RWPE2 (cell line): Measurements from ENCODE around the gene PACSIN3.

Experiments used
- ATAC-seq: fragments of 200-7000 bp; cut with Tn5 transposase; 3 replicates; pipeline ENCODE4 v1.9.1; 2021; ENCODE audit warnings: low read depth
- DNase-seq: peaks from one replicate; pipeline ENCODE4 v3.0.0-alpha.2; 2020; ENCODE audit warnings: low spot score
- H3K27ac ChIP-seq: fragments of 450-650 bp; 2 replicates; pipeline ENCODE4 v1.5.1; 2017; ENCODE audit warnings: mild to moderate bottlenecking; ENCODE audit not compliant: poor library complexity, severe bottlenecking
- H3K27me3 ChIP-seq: fragments of 250-450 bp; sonication (Bioruptor Pico); 2 replicates; pipeline ENCODE4 v1.5.1; 2021; ENCODE audit warnings: mild to moderate bottlenecking, moderate library complexity; ENCODE audit not compliant: insufficient read depth, poor library complexity, severe bottlenecking
- H3K36me3 ChIP-seq: fragments of 250-450 bp; sonication (Bioruptor Pico); 2 replicates; pipeline ENCODE4 v1.5.1; 2020; ENCODE audit warnings: low read depth, mild to moderate bottlenecking, moderate library complexity
- H3K4me1 ChIP-seq: fragments of 250-450 bp; sonication (Bioruptor Pico); 2 replicates; pipeline ENCODE4 v1.5.1; 2021; ENCODE audit warnings: mild to moderate bottlenecking, moderate library complexity; ENCODE audit not compliant: insufficient read depth, poor library complexity, severe bottlenecking
- H3K4me3 ChIP-seq: fragments of 250-450 bp; sonication (Bioruptor Pico); 2 replicates; pipeline ENCODE4 v1.5.1; 2021; ENCODE audit warnings: mild to moderate bottlenecking, moderate library complexity; ENCODE audit not compliant: severe bottlenecking
- H3K9me3 ChIP-seq: fragments of 250-450 bp; sonication (Bioruptor Pico); 2 replicates; pipeline ENCODE4 v1.5.1; 2021; ENCODE audit warnings: mild to moderate bottlenecking, moderate library complexity; ENCODE audit not compliant: severe bottlenecking
- CTCF ChIP-seq: fragments of 450-650 bp; IDR thresholded peaks from one replicate; pipeline ENCODE4 v1.5.1; 2017; ENCODE audit warnings: mild to moderate bottlenecking, moderate library complexity; ENCODE audit not compliant: poor library complexity, severe bottlenecking

The PACSIN3 gene

DNA sequence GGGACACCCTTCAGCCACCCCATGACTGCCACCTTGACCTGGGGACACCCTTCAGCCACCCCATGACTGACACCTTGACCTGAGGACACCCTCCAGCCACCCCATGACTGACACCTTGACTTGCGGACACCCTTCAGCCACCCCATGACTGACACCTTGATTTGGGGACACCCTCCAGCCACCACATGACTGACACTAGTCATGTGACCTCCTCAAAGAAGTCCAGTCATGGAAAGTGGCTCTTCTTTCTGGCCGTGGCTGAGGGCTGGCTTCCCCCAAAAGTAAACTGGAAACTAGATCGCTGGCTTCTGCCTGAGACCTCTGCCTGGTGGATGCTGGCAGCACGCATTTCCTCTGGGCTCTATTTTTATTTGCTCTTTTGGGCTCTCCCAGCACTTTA, 38.0 kb downstream of the PACSIN3 start:
- Histone ChIP-seq H3K4me1 (no peaks in the 10 kb centered on the region), H3K4me3 (no peak overlapping the region), H3K9me3 (no peaks in the 10 kb centered on the region), H3K27me3 (no peaks in the 10 kb centered on the region), H3K27ac (no peak overlapping the region), H3K36me3 (no peaks in the 10 kb centered on the region)
- no peak for ATAC-seq
- TF ChIP-seq CTCF, result no peak
- no peak for DNase-seq

DNA sequence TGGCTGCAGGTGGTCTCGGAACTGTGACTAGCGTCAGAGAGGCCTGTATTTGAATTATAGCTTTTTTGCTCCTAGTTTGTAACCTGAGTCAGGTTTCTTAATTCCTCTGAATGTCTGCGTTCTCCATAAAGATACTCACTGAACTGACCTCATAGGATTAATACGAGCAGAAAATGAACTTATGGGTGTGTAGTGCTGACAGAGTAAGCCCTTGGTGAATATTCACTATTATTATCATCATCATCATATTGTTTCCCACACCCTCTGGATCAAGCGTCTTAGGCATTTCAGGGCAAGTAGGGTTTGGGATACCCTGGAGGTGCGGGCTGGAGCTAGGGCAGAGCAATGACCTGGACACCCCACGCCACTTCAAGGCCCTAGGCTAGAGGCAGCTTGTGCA, 38.6 kb downstream of the PACSIN3 start:
- Histone ChIP-seq H3K4me1 (no peaks in the 10 kb centered on the region), H3K9me3 (no peaks in the 10 kb centered on the region), H3K36me3 (no peaks in the 10 kb centered on the region), H3K27me3 (no peaks in the 10 kb centered on the region), H3K4me3 (no peak overlapping the region), H3K27ac (no peak overlapping the region)
- no peak for TF ChIP-seq CTCF
- DNase-seq (no peak), ATAC-seq (no peak)

- DNase-seq (no peak), ATAC-seq (no peak)
- H3K27ac ChIP-seq, result no peak overlapping the region
- no peak for TF ChIP-seq CTCF
- no peak overlapping the region for H3K4me3 ChIP-seq
- no peaks in the 10 kb centered on the region for H3K4me1 ChIP-seq
- no peaks in the 10 kb centered on the region for H3K27me3 ChIP-seq
- no peaks in the 10 kb centered on the region for H3K9me3 ChIP-seq
- H3K36me3 ChIP-seq, result no peaks in the 10 kb centered on the region
Measured at GRCh38 chr11:47147250-47147649, 39.0 kb downstream of the PACSIN3 start.

DNA sequence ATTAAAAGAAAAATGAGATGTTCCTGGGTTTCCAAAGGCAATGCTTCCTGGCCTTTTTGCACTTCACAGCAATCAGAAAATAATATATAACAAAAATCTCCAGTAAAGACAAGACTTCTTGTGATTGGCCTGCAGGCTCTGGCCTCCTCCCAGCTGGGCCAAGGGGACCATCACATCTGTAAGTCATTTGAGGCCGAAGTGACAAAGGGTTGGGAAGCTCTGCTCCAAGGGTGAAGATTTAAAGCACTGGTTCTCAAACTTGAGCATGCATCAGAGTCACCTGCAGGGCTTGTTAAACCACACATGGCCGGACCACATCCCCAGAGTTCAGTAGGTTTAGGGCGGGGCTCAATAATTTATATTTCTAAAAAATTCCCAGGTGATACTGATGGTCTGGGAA, 41.7 kb downstream of the PACSIN3 start:
- Histone ChIP-seq H3K4me1 (no peaks in the 10 kb centered on the region), H3K9me3 (no peaks in the 10 kb centered on the region), H3K36me3 (no peaks in the 10 kb centered on the region), H3K27ac (no peak overlapping the region), H3K27me3 (no peaks in the 10 kb centered on the region), H3K4me3 (no peak overlapping the region)
- TF ChIP-seq CTCF, result no peak
- ATAC-seq, result no peak
- no peak for DNase-seq

DNA sequence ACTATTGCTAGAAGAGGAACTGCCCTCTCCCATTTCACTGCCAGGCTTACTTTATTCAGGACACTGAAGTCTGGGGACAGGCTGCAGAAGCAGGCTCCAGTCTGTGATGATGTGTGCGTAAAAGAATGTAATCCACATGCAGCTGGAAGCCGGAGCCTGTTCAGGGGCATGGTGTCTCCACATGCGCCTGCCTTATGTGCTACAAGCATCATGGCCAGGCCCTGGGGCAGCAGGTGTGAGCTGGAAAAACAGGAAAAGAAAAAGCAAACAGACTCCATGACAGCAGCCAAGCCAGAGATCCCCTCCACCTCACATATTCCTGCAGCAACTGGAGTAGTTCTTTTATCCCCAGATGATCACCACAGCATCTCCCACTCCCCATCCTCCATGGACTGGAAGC, 42.9 kb downstream of the PACSIN3 start:
- ATAC-seq (peak; percentile 61; the same call in 1 of the 3 replicates), DNase-seq (no peak)
- TF ChIP-seq CTCF, result no peak

More for the DNA sequence above, 42.9 kb downstream of the PACSIN3 start:
- Histone ChIP-seq H3K36me3 (no peaks in the 10 kb centered on the region), H3K9me3 (no peaks in the 10 kb centered on the region), H3K4me3 (no peak overlapping the region), H3K27me3 (no peaks in the 10 kb centered on the region), H3K27ac (no peak overlapping the region), H3K4me1 (no peaks in the 10 kb centered on the region)
